GM23248 (cell line): Measurements from ENCODE around the gene SSR1.

ENCODE experiments used
- EZH2 ChIP-seq: fragments of 200-600 bp; sonication (generic); IDR thresholded peaks from 2 replicates; pipeline ENCODE4 v1.6.1; 2018; ENCODE audit warnings: antibody characterized with exemption, mild to moderate bottlenecking; ENCODE audit not compliant: insufficient read depth, poor library complexity, severe bottlenecking
- EZH2phosphoT487 ChIP-seq: fragments of 200-600 bp; sonication (generic); IDR thresholded peaks from 2 replicates; pipeline ENCODE4 v1.6.1; 2018; ENCODE audit warnings: antibody characterized with exemption, moderate library complexity, mild to moderate bottlenecking, low read depth; ENCODE audit not compliant: insufficient read depth

DNA sequence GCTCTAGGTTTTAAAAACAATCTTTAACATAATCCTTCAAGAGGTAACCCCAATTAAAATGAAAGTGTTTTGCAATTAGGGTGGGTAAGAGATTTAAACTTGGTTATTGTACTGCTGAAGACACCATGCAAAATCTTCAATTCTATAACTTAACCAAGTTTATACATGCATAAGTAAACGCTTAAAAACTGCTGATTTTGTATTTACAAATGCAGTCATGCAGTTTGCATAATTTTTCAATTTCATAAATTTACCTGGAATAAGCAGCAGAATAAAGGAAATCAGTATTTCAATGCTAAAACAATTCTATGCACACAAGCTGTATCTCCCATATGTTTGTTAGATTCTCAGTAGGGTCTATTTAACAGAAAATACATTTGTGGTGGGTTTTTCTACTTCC, 22.9 kb downstream of the SSR1 start:
- TF ChIP-seq EZH2phosphoT487 = no peak
- TF ChIP-seq EZH2 = no peak
